Esophagus muscularis mucosa (tissue), 4 donors: ENCODE measurements around the gene CTAG1A. TPM values are rescaled to one million over a fixed set of nuclear protein-coding genes. Genes with fewer than 3 reads are reported as not detected.

Experiments
- DNase-seq: peaks from one replicate; pipeline ENCODE4 v3.0.0-alpha.2; 2017; ENCODE audit errors: extremely low spot score
- H3K27ac ChIP-seq, 4 donors: fragments of 200-600 bp; sonication (generic); replicated peaks in 1 of 4; 1 replicate in 3 of 4; 2 replicates in 1 of 4; pipeline ENCODE4 v1.5.1; 2016 to 2019; ENCODE audit warnings: mild to moderate bottlenecking in 1 of 4
- H3K27me3 ChIP-seq, 4 donors: fragments of 200-600 bp; sonication (generic); one replicate each; pipeline versions ENCODE4 v1.5.1 to v1.6.0; 2016 to 2019
- H3K36me3 ChIP-seq, 4 donors: fragments of 200-600 bp; sonication (generic); one replicate each; pipeline ENCODE4 v1.5.1; 2016 to 2019
- H3K4me1 ChIP-seq, 4 donors: fragments of 200-600 bp; sonication (generic); one replicate each; pipeline ENCODE4 v1.5.1; 2016 to 2019
- H3K4me3 ChIP-seq, 4 donors: fragments of 200-600 bp; sonication (generic); 1 replicate in 2 of 4; 2 replicates in 2 of 4; pipeline ENCODE4 v1.5.1; 2016 to 2019; ENCODE audit warnings: mild to moderate bottlenecking in 4 of 4, moderate library complexity in 1 of 4
- H3K9me3 ChIP-seq, 4 donors: fragments of 200-600 bp; sonication (generic); 1 replicate in 3 of 4; 2 replicates in 1 of 4; pipeline ENCODE4 v1.5.1; 2016 to 2019
- EP300 ChIP-seq: sonication (generic); formaldehyde crosslinking; IDR thresholded peaks from one replicate; pipeline ENCODE4 v1.6.1; 2017; ENCODE audit warnings: antibody characterized with exemption
- POLR2A ChIP-seq: fragments of 450-650 bp; IDR thresholded peaks from one replicate; pipeline ENCODE4 v1.6.1; 2017; ENCODE audit warnings: antibody characterized with exemption, moderate library complexity, mild to moderate bottlenecking, low read depth
- POLR2AphosphoS5 ChIP-seq, 2 donors: sonication (generic); formaldehyde crosslinking; IDR thresholded peaks; one replicate each; pipeline ENCODE4 v1.6.1; 2017; ENCODE audit warnings: antibody characterized with exemption in 2 of 2
- WGBS: methylation state at CpG from one replicate; pipeline ENCODE4 v1.1.5; 2018; 5-methylcytosine and 5-hydroxymethylcytosine counted together
- intact Hi-C: fragments of 100-400 bp; cut with DNase I; formaldehyde crosslinking; loops from one replicate; pipeline ENCODE4 v1.15.1; 2023
- total RNA-seq, 4 donors: library from RNA; depleted of rRNA; stranded (reverse); fragments of >200 nt; gene quantifications; one replicate each; pipeline versions ENCODE4 v1.1.0 to v1.2.1, GENCODE V29; 2016
- TF ChIP-seq, protein P1 (sequence below), 3 experiments: fragments of 200-600 bp in 2 of 3; fragments of 450-650 bp in 1 of 3; sonication (generic) in 2 of 3; IDR thresholded peaks; one replicate each; pipeline ENCODE4 v1.5.1; 2017 to 2019; ENCODE audit warnings: antibody characterized with exemption in 3 of 3, mild to moderate bottlenecking in 2 of 3, moderate library complexity in 1 of 3

The CTAG1A gene
- total RNA-seq, 4 donors from 2014 or later: not detected

DNA sequence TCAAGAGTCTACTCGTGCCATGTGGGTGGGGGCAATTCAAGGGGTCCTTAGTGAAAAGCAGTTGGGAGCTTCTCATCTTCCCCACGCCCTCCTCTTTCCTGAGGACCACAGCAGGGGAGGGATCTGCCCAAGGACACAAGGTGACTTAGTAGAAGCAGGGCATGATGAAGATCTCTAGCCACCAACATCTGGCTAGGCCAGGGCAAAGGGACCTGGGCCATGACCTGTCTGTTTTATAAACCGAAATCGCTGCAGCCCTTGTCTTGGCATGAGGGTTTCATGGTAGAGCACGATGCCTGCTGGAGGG is 43.4 kb upstream of the CTAG1A start:
- H3K27me3 ChIP-seq: no peaks in the 10 kb centered on the region
- H3K9me3 ChIP-seq: no peaks in the 10 kb centered on the region
- peak overlapping the region; percentile 63 to 75 (median 71) for H3K27ac ChIP-seq
- no peak overlapping the region for H3K4me3 ChIP-seq
- DNase-seq: no peak
- intact Hi-C loops: no loop called here
- peaks cover 0 to 7% (median 2%) of the 10 kb centered on the region in 4 donors for H3K36me3 ChIP-seq
- TF ChIP-seq, protein P1, sequence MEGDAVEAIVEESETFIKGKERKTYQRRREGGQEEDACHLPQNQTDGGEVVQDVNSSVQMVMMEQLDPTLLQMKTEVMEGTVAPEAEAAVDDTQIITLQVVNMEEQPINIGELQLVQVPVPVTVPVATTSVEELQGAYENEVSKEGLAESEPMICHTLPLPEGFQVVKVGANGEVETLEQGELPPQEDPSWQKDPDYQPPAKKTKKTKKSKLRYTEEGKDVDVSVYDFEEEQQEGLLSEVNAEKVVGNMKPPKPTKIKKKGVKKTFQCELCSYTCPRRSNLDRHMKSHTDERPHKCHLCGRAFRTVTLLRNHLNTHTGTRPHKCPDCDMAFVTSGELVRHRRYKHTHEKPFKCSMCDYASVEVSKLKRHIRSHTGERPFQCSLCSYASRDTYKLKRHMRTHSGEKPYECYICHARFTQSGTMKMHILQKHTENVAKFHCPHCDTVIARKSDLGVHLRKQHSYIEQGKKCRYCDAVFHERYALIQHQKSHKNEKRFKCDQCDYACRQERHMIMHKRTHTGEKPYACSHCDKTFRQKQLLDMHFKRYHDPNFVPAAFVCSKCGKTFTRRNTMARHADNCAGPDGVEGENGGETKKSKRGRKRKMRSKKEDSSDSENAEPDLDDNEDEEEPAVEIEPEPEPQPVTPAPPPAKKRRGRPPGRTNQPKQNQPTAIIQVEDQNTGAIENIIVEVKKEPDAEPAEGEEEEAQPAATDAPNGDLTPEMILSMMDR (IDR thresholded peaks at IDR 0.05): no peak
- TF ChIP-seq POLR2AphosphoS5 (IDR thresholded peaks at IDR 0.05) (no peak), POLR2A (no peak), EP300 (no peak)
- WGBS: 74% methylated on average over 5 of the region's 5 CpGs
- peaks cover 19 to 36% (median 36%) of the 10 kb centered on the region in 4 donors for H3K4me1 ChIP-seq

DNA sequence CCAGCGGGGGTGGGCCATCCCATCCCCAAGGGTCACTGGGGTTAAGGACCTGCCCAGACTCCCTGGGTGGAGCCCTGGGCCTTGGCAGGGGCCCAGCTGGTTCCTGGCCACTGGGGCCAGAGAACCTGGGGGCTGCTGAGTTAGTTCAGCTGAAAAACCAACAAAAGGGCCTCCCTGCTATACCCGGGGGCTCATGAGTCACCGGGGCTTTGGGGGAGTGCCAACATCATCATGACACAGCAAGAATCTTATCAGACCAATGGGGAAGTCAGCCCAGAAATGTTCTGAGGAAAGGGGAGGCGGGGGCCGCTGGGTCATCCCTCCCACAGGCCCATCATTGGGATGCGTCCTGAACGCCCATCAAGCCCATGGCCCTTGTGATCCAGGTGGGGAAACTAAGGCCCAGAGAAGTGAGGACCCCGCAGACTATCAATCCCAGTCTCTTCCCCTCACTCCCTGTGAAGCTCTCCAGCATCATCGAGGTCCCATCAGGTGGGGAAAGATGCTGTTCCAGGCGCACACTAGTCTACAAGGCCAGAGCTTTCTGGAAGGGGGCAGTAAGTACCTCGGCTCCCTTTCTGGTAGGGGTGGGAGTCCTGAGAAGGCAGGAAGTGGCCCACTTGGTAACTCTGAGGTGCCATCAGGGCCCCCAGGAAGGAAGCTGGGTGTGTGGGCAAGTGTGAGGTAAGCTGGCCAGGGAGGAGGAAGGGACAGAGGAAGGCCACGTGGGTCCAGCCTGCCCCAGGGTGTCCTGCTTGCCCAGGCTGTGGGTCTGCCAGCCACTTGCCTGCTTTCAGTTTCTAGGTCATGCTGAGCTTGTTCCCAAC is 42.8 kb upstream of the CTAG1A start:
- H3K36me3 ChIP-seq: peaks cover 0 to 7% (median 2%) of the 10 kb centered on the region in 4 donors
- H3K4me3 ChIP-seq: peak overlapping the region in 1 of 4 donors; percentile 14
- H3K4me1 ChIP-seq: peaks cover 19 to 36% (median 36%) of the 10 kb centered on the region in 4 donors
- TF ChIP-seq, protein P1 (IDR thresholded peaks at IDR 0.05): no peak
- no peak for TF ChIP-seq EP300
- TF ChIP-seq POLR2AphosphoS5 (IDR thresholded peaks at IDR 0.05): peak in 1 of 2 donors; percentile 7
- TF ChIP-seq POLR2A: no peak
- 63% methylated on average over 12 of the region's 12 CpGs for WGBS
- peaks cover 0 to under 1% (median 0%) of the 10 kb centered on the region in 4 donors for H3K9me3 ChIP-seq
- intact Hi-C loops: no loop called here
- H3K27me3 ChIP-seq: no peaks in the 10 kb centered on the region
- H3K27ac ChIP-seq: peak overlapping the region; percentile 63 to 75 (median 71)
- no peak for DNase-seq

DNA sequence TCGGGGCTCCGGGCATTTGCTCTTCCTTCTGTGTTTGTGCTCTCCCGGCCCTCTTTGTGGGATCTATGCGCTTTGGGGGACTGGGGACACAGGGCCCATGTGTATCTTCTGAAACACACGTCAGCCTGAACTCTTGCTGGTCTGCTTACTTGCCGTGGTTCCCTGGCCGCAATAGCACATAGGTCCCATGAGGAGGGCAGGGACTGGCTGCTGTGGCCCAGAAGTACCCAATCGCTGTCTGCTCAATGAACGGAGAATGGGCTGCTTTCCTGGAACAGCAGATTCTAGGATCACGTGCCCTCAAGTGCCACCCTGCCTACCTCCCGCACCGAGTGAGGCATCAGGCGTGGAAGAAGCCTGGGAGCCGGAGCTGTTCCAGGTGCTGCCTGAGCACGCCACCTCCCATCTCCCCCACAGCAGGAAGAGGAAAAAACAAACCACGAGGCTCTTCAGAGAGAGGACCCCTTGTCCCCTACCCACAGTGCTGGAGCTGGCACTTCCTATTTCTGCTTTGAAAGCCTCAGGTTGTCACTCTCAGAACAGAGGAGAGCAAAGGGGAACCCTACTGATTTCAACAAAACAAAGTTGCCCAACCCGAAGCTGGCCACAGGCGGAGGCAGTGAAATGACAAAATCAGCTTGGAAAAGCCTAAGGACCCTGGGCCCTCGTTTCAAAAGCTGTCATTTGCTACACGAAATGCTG is 42.1 kb upstream of the CTAG1A start:
- no peak for DNase-seq
- 82% methylated on average over 20 of the region's 20 CpGs for WGBS
- Histone ChIP-seq H3K27me3 (no peaks in the 10 kb centered on the region), H3K27ac (peak overlapping the region; percentile 63 to 75 (median 71)), H3K9me3 (peaks cover 0 to 4% (median 0%) of the 10 kb centered on the region in 4 donors), H3K36me3 (peaks cover 0 to 7% (median 2%) of the 10 kb centered on the region in 4 donors), H3K4me1 (peaks cover 19 to 37% (median 36%) of the 10 kb centered on the region in 4 donors), H3K4me3 (no peak overlapping the region)
- TF ChIP-seq, protein P1 (IDR thresholded peaks at IDR 0.05): no peak
- no peak for TF ChIP-seq POLR2AphosphoS5 (IDR thresholded peaks at IDR 0.05)
- TF ChIP-seq POLR2A: no peak
- no peak for TF ChIP-seq EP300
- intact Hi-C loops: no loop called here

DNA sequence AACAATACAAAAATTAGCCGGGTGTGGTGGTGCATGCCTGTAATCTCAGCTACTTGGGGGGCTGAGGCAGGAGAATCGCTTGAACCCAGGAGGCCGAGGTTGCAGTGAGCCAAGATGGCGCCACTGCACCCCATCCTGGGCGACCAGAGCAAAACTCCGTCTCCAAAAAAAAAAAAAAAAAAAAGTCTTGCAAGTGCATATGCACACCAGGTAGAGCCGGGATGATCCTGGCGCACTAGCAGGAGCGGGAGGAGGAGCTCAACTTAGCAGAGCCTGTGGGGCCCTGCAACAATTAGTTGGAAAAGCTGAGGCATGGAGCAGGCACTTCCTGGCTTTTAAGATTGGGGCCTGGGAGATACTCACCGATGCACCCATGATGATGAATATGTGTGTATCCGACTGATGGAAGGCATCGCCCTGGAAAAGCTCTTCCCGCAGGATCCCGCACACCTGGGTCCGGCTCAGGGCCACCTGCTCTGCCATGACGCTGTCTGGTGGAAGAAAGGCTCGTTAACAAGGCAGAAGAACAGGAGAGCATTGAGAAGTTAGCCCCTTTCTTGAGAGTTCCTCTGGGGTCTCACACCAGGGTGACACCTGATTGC is 39.2 kb upstream of the CTAG1A start:
- peak overlapping the region in 1 of 4 donors; percentile 86 for H3K27ac ChIP-seq

More for the DNA sequence above, 39.2 kb upstream of the CTAG1A start:
- peaks cover 25 to 63% (median 58%) of the 10 kb centered on the region in 4 donors for H3K4me1 ChIP-seq
- intact Hi-C loops: no loop called here
- H3K27me3 ChIP-seq: no peaks in the 10 kb centered on the region
- WGBS: 79% methylated on average over 16 of the region's 17 CpGs
- DNase-seq: no peak
- peak overlapping the region; percentile 66 to 85 (median 67) for H3K4me3 ChIP-seq
- H3K36me3 ChIP-seq: peaks cover 0 to 7% (median 2%) of the 10 kb centered on the region in 4 donors
- TF ChIP-seq EP300 (no peak), POLR2A (no peak), POLR2AphosphoS5 (IDR thresholded peaks at IDR 0.05) (no peak)
- TF ChIP-seq, protein P1 (IDR thresholded peaks at IDR 0.05): no peak
- peaks cover 0 to 4% (median 0%) of the 10 kb centered on the region in 4 donors for H3K9me3 ChIP-seq
